Myocyte (in vitro differentiated cells): Measurements from ENCODE around the gene PIM2. TPM values are rescaled to one million over a fixed set of nuclear protein-coding genes. Genes with fewer than 3 reads are reported as not detected.
"Not testable (repeated sequence)": the region's sequence is repeated elsewhere in the genome, so short reads cannot be mapped to it uniquely, and the experiment has no call there.

Experiments
- DNase-seq: peaks from one replicate; pipeline ENCODE4 v3.0.0-alpha.2; 2012; ENCODE audit warnings: low read depth
- total RNA-seq: library from RNA; depleted of rRNA; stranded (reverse); fragments of >200 nt; gene quantifications from 2 replicates; pipeline ENCODE4 v1.2.3, GENCODE V29; 2014

The PIM2 gene
- total RNA-seq, 1 donor from 2014 or later, result 6.2 TPM

GRCh38 chrX:48908600-48908999 is 10.2 kb downstream of the PIM2 start:
- no peak for DNase-seq

DNA sequence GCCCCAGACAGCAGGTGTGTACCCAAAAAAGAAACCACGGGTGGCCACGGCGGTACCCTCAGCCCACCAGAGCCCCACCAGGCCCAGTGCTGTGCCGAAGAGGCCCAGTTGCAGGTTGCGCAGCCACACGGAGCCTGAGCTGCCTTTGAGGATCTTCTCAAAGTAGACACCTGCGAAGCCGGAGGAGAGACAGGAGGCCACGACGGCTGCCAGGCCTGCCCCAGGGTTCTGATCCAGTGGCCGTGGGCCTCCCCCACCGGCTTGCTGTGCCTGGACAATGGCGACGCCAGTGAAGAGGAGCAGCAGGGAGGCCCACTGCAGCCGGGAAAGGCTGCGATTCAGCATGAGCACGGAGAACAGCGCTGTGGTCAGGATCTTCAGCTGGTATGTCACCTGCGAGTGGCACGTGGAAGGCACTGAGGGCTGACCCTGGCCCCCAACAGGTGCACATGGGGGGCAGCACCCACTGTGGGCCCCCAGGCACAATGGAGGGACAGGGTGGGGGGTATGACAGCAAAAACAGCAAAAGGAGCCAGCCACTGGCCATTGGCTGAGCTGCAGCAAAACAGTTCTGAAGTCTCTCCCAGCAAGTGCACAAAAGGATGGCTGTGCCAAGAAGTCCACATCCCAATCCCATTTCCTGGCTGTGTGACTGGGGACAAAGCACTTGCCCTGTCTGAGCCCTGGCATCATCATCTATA is 13.6 kb downstream of the PIM2 start:
- DNase-seq, result no peak

DNA sequence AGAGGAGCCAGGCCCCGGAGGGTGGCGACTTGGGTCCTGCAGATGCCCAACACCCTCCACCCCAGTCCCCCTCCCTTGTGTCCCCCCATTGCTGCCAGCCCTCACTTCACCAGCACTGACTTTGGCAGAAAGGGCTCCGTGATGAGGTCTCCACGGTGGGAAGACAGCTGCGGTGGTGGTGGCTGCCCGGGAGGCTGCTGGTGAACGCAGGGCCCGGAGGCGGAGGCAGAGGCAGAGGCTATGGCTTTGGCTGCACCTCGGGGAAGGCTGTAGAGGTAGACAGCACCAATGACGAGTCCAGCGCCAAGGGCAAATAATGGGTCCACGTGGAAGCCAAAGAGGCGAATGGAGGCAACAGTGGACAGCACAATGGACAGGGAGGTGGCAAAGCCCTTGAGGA is 14.2 kb downstream of the PIM2 start:
- no peak for DNase-seq

- no peak for DNase-seq
Measured at GRCh38 chrX:48904180-48904579, 14.6 kb downstream of the PIM2 start.

DNA sequence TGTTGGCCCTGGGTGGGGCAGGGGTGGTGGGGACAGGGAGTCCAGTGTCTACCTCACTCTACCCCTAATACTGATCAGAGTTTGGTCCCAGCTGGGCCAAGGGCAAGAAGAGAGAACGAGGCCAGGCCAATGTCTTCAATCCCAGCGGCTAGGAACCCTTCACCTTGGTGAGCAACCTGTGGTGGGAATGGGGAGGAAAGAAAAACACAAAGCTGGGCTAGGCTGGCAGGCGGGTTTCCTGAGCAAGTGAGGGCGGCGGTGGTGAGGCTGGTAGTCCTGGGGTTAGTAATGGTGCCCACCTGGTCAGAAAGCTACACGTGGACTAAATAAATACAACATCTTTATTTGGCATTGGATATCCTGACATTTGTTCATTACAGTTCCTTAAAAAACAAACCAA is 15.5 kb downstream of the PIM2 start:
- no peak for DNase-seq

DNA sequence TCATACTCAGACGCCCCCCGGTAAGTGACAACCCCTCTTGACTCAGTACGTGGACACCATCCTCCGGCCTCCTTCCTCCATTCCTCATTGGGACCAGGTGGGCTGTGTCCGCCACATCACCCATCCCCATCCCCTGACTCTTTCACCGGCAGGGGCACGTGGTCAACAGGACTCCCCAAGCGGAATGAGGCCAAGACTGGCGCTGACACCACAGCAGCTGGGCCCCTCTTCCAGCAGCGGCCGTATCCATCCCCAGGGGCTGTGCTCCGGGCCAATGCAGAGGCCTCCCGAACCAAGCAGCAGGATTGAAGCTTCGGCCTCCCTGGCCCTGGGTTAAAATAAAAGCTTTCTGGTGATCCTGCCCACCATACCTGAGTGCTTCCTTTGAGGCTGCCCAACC is 16.0 kb downstream of the PIM2 start:
- DNase-seq, result no peak

DNA sequence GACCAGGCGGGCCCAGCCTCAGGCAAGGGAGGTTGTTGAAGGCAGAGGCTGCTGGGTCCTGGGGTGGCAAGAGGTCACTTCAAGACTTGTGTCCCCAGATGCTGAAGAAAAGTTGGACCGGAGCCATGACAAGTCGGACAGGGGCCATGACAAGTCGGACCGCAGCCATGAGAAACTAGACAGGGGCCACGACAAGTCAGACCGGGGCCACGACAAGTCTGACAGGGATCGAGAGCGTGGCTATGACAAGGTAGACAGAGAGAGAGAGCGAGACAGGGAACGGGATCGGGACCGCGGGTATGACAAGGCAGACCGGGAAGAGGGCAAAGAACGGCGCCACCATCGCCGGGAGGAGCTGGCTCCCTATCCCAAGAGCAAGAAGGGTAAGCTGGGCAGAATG is 16.7 kb downstream of the PIM2 start:
- DNase-seq, result no peak

DNA sequence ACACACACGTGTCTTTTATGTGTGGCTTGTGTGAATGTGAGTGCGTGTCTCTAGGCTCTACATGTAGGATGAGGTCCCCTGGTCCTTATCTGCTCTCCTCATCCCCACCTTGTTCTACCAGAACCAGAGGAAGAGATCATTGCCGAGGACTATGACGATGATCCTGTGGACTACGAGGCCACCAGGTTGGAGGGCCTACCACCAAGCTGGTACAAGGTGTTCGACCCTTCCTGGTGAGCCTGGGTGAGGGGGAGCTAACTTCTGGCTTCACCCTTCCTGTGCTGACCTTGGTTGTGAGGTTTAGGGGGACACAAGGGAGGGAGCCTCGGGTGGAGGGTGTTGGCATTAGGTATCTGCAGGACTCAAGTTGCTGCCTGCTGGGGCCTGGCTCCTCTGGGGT is 17.8 kb downstream of the PIM2 start:
- DNase-seq, result no peak

- DNase-seq, result no peak
Measured at GRCh38 chrX:48899078-48899410, 19.8 kb downstream of the PIM2 start.

GRCh38 chrX:48897625-48898306 is 21.1 kb downstream of the PIM2 start, which contains the start of the genes PQBP1 and TIMM17B:
TSS of gene PQBP1 (plus strand) at chrX:48897930. CDS start at chrX:48898510, 580 bp downstream.
TSS of gene TIMM17B (minus strand) at chrX:48897768. CDS start at chrX:48897749, 19 bp downstream.
- peak; percentile 96 for DNase-seq

- peak; percentile 80 for DNase-seq
Measured at GRCh38 chrX:48897157-48897624, 21.6 kb downstream of the PIM2 start.

DNA sequence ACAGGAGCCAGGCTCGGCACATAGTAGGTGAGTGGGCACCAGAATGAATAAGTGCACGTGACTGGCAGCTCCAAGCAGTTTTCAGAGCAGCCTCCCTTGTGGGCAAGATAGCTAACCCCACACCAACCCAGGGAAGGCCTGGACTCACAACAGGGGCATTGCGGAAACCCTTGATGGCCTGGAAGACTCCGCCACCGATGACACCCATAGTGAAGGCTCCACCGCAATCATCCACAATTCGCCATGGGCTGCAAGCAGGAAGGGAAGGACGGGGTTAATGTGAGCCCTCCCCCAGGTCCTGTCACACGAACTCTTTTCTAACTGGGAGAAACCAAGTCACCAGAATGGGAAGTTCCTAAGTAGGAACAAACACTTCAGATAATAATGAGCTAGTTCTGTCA is 22.2 kb downstream of the PIM2 start:
- peak; percentile 36 for DNase-seq

DNA sequence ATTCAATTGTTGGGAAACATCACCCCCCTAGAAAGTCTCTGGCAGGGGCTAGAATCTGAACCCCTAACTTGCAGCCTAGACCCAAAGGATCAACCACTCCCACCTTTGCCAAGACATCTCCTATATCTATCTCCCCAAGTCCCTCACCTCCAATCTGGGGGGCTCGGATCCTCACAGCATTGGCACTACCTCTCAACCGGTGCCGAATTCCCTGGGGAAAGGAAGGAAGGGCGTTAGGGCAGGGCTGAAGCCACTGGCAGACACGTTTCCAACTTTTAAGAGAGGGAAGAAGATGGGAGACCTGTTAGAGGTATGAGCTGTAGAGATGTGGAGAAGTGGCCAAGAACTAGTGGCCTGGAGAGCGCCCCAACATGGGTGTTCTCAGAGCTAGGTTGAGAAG is 23.9 kb downstream of the PIM2 start:
- no peak for DNase-seq

DNA sequence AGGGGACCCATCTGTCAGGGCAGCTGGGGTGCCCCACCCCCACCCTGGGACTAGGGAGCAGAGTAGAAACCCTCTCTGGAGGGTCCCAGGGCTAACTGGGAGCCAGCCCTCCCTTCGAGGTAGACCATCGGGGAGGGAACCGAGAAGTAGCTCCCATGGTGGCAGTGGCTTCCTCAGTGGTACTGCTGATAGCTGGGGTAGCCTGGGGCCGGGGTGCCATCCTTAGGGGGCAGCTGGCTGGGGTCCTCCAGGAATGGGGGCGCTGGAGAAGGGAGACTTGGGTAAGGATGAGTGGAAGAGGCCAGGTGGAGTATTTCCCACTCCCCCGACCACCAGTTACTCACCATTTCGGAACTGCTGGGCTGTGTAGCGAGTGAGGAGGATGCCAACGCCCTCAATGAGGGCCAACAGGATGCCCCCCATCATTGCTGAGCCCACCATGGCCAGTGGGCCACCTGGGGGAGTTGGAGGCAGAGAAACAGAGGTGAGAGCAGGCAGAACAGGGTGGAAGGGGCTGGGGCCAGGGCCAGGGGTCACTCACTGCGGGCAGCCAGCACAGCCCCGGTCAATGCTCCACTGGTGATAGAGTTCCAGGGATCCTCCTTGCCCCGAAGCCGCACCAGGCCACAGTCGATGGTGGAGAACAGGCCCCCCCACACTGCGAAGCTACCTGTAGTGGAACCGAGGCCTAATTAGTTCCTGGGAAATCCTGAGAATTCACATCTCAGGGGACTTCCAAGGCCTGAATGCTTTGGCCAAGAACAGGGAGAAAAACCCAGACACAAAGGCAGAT is 25.1 kb downstream of the PIM2 start:
- DNase-seq, result no peak

GRCh38 chrX:48892896-48893295 is 25.9 kb downstream of the PIM2 start:
- no peak for DNase-seq

- DNase-seq, result peak; percentile 85
Measured at GRCh38 chrX:48891402-48892288, 27.2 kb downstream of the PIM2 start.

- DNase-seq, result peak; percentile 2
Measured at GRCh38 chrX:48890934-48891401, 27.9 kb downstream of the PIM2 start.

- DNase-seq, result no peak
Measured at GRCh38 chrX:48890296-48890925, 28.4 kb downstream of the PIM2 start.

DNA sequence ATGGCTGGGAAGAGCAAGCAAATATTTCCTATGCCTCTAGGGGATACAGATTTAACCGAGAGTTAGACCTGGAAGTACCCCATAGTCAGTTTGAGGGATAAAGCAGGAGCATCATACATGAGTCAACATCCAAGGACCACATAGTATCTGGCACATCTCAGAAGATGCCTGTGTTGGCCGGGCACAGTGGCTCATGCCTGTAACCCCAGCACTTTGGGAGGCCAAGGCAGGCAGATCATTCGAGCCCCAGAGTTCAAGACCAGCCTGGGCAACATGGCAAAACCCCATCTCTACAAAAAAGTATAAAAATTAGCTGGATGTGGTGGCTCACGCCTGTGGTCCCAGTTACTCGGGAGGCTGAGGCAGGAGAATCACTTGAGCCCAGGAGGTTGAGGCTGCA is 32.2 kb downstream of the PIM2 start:
- not testable (repeated sequence) for DNase-seq

DNA sequence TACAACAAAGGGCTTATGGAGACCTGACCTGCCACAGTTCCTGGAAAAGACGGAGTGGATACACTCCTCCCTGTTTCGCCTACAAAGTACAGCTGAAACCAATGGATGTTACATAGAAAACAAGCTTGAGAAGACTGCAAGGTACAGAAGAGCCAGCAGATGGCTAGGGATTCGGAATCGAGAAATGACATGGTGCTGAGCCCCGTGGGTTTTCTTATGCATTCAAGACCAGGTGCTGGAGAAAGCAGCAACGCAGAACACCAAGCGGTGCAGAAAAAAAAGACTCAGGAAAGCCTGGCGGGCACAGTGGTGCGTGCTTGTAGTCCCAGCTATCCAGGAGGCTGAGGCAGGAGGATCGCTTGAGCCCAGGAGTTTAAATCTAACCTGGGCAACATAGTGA is 35.1 kb downstream of the PIM2 start:
- DNase-seq, result no peak
